Measurements from ENCODE around the gene KIAA1671.

The KIAA1671 gene

DNA sequence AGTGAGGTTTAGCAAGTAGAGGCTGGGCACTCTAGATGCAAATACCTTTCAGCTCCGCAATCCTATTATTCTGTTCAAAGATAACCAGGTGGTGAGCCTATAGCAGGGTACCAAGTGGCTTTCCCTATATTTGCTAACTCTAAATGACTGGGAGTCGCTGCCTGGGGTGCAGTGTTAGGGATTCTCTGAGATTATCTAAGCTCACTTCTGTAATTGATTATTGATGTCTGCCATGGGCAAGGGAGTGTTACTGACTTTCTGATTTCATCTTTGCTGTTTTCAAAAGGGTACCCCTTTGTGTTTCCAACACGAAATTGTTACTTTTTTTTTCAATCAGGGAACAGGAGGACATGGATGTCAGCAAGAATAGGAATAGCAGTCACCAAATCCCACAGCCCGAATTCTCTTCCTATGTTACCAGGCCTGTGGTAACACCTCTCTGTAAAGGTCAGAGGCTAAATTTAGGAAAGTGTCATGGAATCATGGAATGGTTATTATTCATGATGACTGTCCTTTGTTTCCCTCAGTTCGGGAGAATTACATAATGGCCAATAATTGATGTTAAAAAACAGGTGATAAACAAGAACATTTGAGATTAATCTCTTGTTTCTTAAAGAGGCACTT is 184.5 kb downstream of the KIAA1671 start:
- Histone ChIP-seq H3K27ac (ENCODE audit: low read depth, low read length, poor library complexity, severe bottlenecking) (no peak overlapping the region), H3K27me3 (ENCODE audit: insufficient read depth, low read length) (no peaks in the 10 kb centered on the region; the same call in 1 of the 2 replicates), H3K9me3 (ENCODE audit: low read length) (no peaks in the 10 kb centered on the region), H3K9me2 (ENCODE audit: low read depth, low read length) (no peaks in the 10 kb centered on the region), H3K36me3 (ENCODE audit: insufficient read depth, low read length) (no peaks in the 10 kb centered on the region), H3K79me2 (ENCODE audit: insufficient read depth, low read length) (no peaks in the 10 kb centered on the region), H3K9ac (ENCODE audit: low read length) (no peak overlapping the region), H3K4me1 (ENCODE audit: insufficient read depth, low read length, severe bottlenecking) (no peaks in the 10 kb centered on the region), H3F3A (ENCODE audit: insufficient read depth, low read length) (no peaks in the 10 kb centered on the region), H4K20me1 (ENCODE audit: insufficient read depth, low read length) (no peaks in the 10 kb centered on the region), H3K4me3 (ENCODE audit: low read depth, low read length, poor library complexity, severe bottlenecking) (no peak overlapping the region), H2AFZ (ENCODE audit: low read length) (no peak overlapping the region), H3K4me2 (ENCODE audit: low read length) (no peak overlapping the region)
- no peak for TF ChIP-seq EZH2 (IDR thresholded peaks at IDR 0.05; ENCODE audit: borderline replicate concordance, low read length)

DNA sequence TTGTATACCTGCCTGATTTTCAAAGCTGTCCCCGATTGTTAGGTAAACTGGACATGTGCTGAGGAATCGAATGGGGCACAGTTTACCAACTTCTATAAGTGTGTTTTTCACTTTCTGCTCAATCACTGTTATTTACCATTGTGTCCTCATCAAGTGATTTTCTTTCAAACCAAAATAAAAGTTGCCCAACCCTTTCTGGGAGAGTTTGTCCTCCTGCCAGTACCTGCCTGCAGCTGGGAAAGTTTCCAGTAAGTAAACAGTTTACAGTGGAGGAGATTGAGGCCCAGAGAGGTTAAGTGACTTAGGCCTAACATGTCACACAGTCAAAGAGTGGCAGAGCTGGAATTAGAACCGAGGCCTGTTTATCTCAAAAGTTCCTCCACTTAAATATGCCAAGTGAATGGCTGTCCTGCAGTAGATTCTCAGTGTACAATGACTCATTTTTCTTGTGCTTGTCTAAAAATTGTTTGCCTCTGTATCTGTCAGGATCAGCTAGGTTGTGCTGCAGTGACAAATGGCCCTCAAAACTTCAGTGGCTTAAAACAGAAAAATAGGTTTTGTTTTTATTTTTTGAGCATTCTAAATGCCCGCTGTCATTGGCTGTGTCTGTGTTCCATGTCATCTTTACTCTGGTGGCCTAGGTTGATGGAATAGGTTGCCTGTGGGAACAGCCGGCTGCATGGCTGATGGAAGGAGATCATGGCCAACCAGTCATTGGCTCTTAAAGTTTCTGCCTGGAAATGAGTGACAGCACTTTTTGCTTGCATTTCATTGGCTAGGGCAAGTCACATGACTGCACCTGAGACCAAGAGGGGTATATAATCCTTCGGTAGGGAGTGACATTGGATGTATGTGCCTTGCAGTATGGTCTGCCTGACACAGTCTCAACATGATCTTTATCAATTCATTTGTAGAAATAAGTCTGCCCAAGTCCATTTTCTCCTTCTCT is 185.3 kb downstream of the KIAA1671 start:
- no peak overlapping the region for H3K27ac ChIP-seq (ENCODE audit: low read depth, low read length, poor library complexity, severe bottlenecking)
- H3K9ac ChIP-seq (ENCODE audit: low read length) = no peak overlapping the region
- H3K4me3 ChIP-seq (ENCODE audit: low read depth, low read length, poor library complexity, severe bottlenecking) = no peak overlapping the region
- no peaks in the 10 kb centered on the region for H3K9me2 ChIP-seq (ENCODE audit: low read depth, low read length)
- H3K9me3 ChIP-seq (ENCODE audit: low read length) = no peaks in the 10 kb centered on the region
- H3K27me3 ChIP-seq (ENCODE audit: insufficient read depth, low read length) = no peaks in the 10 kb centered on the region; the same call in 1 of the 2 replicates
- TF ChIP-seq, protein P1, sequence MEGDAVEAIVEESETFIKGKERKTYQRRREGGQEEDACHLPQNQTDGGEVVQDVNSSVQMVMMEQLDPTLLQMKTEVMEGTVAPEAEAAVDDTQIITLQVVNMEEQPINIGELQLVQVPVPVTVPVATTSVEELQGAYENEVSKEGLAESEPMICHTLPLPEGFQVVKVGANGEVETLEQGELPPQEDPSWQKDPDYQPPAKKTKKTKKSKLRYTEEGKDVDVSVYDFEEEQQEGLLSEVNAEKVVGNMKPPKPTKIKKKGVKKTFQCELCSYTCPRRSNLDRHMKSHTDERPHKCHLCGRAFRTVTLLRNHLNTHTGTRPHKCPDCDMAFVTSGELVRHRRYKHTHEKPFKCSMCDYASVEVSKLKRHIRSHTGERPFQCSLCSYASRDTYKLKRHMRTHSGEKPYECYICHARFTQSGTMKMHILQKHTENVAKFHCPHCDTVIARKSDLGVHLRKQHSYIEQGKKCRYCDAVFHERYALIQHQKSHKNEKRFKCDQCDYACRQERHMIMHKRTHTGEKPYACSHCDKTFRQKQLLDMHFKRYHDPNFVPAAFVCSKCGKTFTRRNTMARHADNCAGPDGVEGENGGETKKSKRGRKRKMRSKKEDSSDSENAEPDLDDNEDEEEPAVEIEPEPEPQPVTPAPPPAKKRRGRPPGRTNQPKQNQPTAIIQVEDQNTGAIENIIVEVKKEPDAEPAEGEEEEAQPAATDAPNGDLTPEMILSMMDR (IDR thresholded peaks at IDR 0.05; ENCODE audit: low read length) = no peak
- no peak for TF ChIP-seq EZH2 (IDR thresholded peaks at IDR 0.05; ENCODE audit: borderline replicate concordance, low read length)
- no peaks in the 10 kb centered on the region for H3K36me3 ChIP-seq (ENCODE audit: insufficient read depth, low read length)
- H3F3A ChIP-seq (ENCODE audit: insufficient read depth, low read length) = no peaks in the 10 kb centered on the region
- H3K4me1 ChIP-seq (ENCODE audit: insufficient read depth, low read length, severe bottlenecking) = no peaks in the 10 kb centered on the region
- no peak overlapping the region for H2AFZ ChIP-seq (ENCODE audit: low read length)
- H3K79me2 ChIP-seq (ENCODE audit: insufficient read depth, low read length) = no peaks in the 10 kb centered on the region
- no peaks in the 10 kb centered on the region for H4K20me1 ChIP-seq (ENCODE audit: insufficient read depth, low read length)
- no peak overlapping the region for H3K4me2 ChIP-seq (ENCODE audit: low read length)

DNA sequence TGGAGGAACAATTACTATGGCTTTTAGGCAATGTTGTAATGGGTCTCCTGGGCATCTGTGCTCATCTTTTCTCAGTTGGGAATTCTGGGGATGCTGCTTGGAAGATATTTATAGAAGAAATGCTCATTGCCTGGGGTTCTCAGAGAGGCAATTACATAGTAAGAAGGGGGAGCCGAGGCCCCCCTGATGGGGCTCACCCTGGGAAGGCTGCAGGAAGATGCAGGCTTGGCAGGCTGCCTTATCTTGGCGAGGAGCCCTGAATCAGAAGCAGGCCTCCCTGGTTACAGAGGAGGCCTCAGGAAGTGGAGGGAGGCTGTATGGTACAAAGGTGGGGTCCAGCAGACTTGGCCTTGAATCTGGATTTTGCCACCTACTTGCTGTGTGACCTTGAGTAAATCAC is 186.5 kb downstream of the KIAA1671 start:
- no peak for TF ChIP-seq EZH2 (IDR thresholded peaks at IDR 0.05; ENCODE audit: borderline replicate concordance, low read length)
- TF ChIP-seq, protein P1 (IDR thresholded peaks at IDR 0.05; ENCODE audit: low read length) = no peak
- no peaks in the 10 kb centered on the region; the same call in 1 of the 2 replicates for H3K27me3 ChIP-seq (ENCODE audit: insufficient read depth, low read length)

More for the DNA sequence above, 186.5 kb downstream of the KIAA1671 start:
- no peak overlapping the region for H2AFZ ChIP-seq (ENCODE audit: low read length)
- H3K27ac ChIP-seq (ENCODE audit: low read depth, low read length, poor library complexity, severe bottlenecking) = no peak overlapping the region
- H3K4me1 ChIP-seq (ENCODE audit: insufficient read depth, low read length, severe bottlenecking) = no peaks in the 10 kb centered on the region
- H3F3A ChIP-seq (ENCODE audit: insufficient read depth, low read length) = no peaks in the 10 kb centered on the region
- H4K20me1 ChIP-seq (ENCODE audit: insufficient read depth, low read length) = no peaks in the 10 kb centered on the region
- no peaks in the 10 kb centered on the region for H3K9me2 ChIP-seq (ENCODE audit: low read depth, low read length)
- no peak overlapping the region for H3K4me2 ChIP-seq (ENCODE audit: low read length)
- H3K9me3 ChIP-seq (ENCODE audit: low read length) = no peaks in the 10 kb centered on the region
- H3K4me3 ChIP-seq (ENCODE audit: low read depth, low read length, poor library complexity, severe bottlenecking) = no peak overlapping the region
- H3K9ac ChIP-seq (ENCODE audit: low read length) = no peak overlapping the region
- H3K79me2 ChIP-seq (ENCODE audit: insufficient read depth, low read length) = no peaks in the 10 kb centered on the region
- H3K36me3 ChIP-seq (ENCODE audit: insufficient read depth, low read length) = no peaks in the 10 kb centered on the region
